ENCODE results near the gene GPX5.

GPX5 gene

DNA sequence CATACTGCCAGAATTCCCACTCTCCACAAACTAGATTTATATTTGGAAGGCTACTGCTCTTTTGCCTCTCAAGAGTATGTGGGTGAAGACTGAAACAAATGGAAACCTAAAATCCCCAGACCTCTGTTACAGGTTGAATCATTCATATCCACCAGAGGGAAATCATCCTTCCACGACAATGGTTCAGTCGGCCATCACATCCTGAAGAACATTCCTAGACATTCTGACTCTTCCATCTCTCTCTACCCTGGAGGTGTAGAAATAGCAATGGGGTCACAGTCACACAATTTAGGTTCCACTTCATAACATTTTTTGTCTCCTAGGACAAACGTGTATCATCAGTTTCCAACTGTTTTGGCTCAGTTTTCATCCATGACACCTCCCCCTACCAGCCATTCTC is 8.6 kb downstream of the GPX5 start:
- ATAC-seq (ENCODE audit: low read depth) (no peak), DNase-seq (ENCODE audit: low spot score) (no peak)
- H3K27ac ChIP-seq (ENCODE audit: poor library complexity, severe bottlenecking), result no peak overlapping the region
- TF ChIP-seq, protein P1, sequence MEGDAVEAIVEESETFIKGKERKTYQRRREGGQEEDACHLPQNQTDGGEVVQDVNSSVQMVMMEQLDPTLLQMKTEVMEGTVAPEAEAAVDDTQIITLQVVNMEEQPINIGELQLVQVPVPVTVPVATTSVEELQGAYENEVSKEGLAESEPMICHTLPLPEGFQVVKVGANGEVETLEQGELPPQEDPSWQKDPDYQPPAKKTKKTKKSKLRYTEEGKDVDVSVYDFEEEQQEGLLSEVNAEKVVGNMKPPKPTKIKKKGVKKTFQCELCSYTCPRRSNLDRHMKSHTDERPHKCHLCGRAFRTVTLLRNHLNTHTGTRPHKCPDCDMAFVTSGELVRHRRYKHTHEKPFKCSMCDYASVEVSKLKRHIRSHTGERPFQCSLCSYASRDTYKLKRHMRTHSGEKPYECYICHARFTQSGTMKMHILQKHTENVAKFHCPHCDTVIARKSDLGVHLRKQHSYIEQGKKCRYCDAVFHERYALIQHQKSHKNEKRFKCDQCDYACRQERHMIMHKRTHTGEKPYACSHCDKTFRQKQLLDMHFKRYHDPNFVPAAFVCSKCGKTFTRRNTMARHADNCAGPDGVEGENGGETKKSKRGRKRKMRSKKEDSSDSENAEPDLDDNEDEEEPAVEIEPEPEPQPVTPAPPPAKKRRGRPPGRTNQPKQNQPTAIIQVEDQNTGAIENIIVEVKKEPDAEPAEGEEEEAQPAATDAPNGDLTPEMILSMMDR (IDR thresholded peaks at IDR 0.05; ENCODE audit: poor library complexity, severe bottlenecking), result no peak
- H3K4me1 ChIP-seq (ENCODE audit: insufficient read depth, poor library complexity, severe bottlenecking), result no peaks in the 10 kb centered on the region
- no peaks in the 10 kb centered on the region for H3K36me3 ChIP-seq (ENCODE audit: low read depth)
- H3K4me3 ChIP-seq (ENCODE audit: severe bottlenecking), result no peak overlapping the region
- peaks cover 3% of the 10 kb centered on the region for H3K27me3 ChIP-seq (ENCODE audit: insufficient read depth, poor library complexity, severe bottlenecking)
- no peaks in the 10 kb centered on the region for H3K9me3 ChIP-seq (ENCODE audit: severe bottlenecking)

DNA sequence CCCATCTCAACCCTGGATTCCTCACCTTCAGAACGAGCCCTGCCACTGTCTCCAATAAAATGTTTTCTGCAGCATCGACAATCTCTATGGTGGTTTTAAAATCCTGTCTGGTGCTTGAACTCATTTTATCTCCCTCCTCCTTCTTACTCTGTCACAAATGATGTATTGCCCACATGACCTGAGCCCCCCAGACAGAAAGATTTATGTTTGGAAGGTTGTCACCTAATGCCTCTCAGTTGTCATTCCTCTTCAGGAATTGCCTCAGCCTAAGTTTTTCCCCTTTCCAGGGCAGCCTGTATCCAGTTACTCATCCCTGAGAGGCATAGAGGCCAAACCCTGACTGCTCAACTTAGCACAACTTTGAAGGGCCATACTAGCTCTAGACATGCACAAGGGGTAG is 9.2 kb downstream of the GPX5 start:
- H3K36me3 ChIP-seq (ENCODE audit: low read depth), result no peaks in the 10 kb centered on the region
- no peak for DNase-seq (ENCODE audit: low spot score)
- no peaks in the 10 kb centered on the region for H3K4me1 ChIP-seq (ENCODE audit: insufficient read depth, poor library complexity, severe bottlenecking)
- TF ChIP-seq, protein P1 (IDR thresholded peaks at IDR 0.05; ENCODE audit: poor library complexity, severe bottlenecking), result no peak
- no peak overlapping the region for H3K4me3 ChIP-seq (ENCODE audit: severe bottlenecking)
- no peak overlapping the region for H3K27ac ChIP-seq (ENCODE audit: poor library complexity, severe bottlenecking)
- ATAC-seq (ENCODE audit: low read depth), result no peak
- peaks cover 3% of the 10 kb centered on the region for H3K27me3 ChIP-seq (ENCODE audit: insufficient read depth, poor library complexity, severe bottlenecking)
- no peaks in the 10 kb centered on the region for H3K9me3 ChIP-seq (ENCODE audit: severe bottlenecking)

DNA sequence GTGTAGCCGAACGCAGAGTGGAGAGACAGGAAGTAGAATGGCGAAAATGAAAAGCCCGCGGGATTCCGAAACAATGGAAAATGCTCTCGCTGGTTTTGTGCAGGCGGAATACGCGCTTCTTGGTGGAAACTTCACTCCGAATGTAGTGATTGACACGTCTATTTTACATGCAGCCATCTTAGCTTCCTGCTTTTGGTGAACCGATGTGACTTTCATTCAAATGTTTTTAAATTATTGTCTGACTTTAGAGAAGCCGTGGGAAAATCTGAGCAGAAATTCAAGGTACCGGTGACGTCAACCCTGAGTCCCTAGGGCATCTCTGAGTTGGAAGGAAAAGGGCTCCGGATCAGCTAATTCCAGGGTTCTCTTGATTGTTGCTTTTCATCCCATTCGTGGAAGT is 11.4 kb downstream of the GPX5 start:
- DNase-seq (ENCODE audit: low spot score) (no peak), ATAC-seq (ENCODE audit: low read depth) (0 out of 3 replicates have a peak, but pooled peaks have one; percentile 21)
- Histone ChIP-seq H3K4me3 (ENCODE audit: severe bottlenecking) (peak overlapping the region; percentile 24), H3K9me3 (ENCODE audit: severe bottlenecking) (no peaks in the 10 kb centered on the region), H3K27me3 (ENCODE audit: insufficient read depth, poor library complexity, severe bottlenecking) (no peaks in the 10 kb centered on the region), H3K27ac (ENCODE audit: poor library complexity, severe bottlenecking) (no peak overlapping the region), H3K36me3 (ENCODE audit: low read depth) (no peaks in the 10 kb centered on the region), H3K4me1 (ENCODE audit: insufficient read depth, poor library complexity, severe bottlenecking) (no peaks in the 10 kb centered on the region)
- TF ChIP-seq, protein P1 (IDR thresholded peaks at IDR 0.05; ENCODE audit: poor library complexity, severe bottlenecking), result no peak

DNA sequence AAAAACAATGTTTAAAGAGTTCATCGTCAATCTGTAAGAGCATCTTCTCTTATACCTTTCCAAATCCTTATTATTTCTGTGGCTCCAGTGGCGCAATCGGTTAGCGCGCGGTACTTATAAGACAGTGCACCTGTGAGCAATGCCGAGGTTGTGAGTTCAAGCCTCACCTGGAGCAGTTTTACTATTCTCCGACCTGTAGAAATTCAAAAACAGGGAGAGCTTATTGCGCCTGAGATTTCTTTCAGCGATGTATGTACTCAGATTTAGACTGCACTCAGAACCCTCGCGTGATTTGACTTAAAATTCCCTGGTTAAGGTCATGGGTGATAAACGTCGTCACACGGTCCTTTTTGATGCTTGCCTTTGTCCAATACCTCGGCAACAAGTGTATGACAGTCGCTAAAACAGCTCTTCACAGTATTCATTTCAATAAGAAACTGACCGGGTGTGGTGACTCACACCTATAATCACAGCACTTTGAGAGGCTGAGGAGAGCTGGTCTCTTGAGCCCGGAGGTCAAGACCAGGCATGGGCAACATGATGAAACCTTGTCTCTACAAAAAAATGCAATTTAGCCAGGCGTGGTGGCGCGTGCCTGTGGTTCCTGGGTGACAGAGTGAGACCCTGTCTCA is 11.9 kb downstream of the GPX5 start:
- ATAC-seq (ENCODE audit: low read depth) (peak; percentile 49; the same call in 2 of the 3 replicates), DNase-seq (ENCODE audit: low spot score) (no peak)
- H3K4me3 ChIP-seq (ENCODE audit: severe bottlenecking), result peak overlapping the region; percentile 24
- no peaks in the 10 kb centered on the region for H3K36me3 ChIP-seq (ENCODE audit: low read depth)
- no peak overlapping the region for H3K27ac ChIP-seq (ENCODE audit: poor library complexity, severe bottlenecking)
- no peaks in the 10 kb centered on the region for H3K9me3 ChIP-seq (ENCODE audit: severe bottlenecking)
- TF ChIP-seq, protein P1 (IDR thresholded peaks at IDR 0.05; ENCODE audit: poor library complexity, severe bottlenecking), result no peak
- no peaks in the 10 kb centered on the region for H3K4me1 ChIP-seq (ENCODE audit: insufficient read depth, poor library complexity, severe bottlenecking)
- H3K27me3 ChIP-seq (ENCODE audit: insufficient read depth, poor library complexity, severe bottlenecking), result no peaks in the 10 kb centered on the region

DNA sequence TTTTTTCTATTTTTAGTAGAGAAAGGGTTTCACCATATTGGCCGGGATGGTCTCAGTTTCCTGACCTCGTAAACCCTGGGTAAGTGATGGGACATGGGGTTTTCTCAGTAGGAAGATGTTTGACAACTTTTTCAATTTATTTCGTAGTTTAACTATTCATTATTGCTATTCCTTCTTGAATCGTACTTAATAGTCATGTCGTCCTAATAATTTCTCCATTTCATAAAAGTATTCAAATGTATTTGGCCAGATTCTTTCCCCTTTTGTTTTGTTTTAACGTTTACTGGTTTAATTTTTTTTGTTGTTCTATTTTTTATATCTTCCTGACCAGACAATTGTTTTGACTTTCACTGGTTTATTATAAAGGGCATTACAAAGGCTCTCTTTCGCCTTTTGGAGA is 16.3 kb downstream of the GPX5 start:
- Histone ChIP-seq H3K27me3 (ENCODE audit: insufficient read depth, poor library complexity, severe bottlenecking) (peaks cover 14% of the 10 kb centered on the region), H3K4me1 (ENCODE audit: insufficient read depth, poor library complexity, severe bottlenecking) (no peaks in the 10 kb centered on the region), H3K36me3 (ENCODE audit: low read depth) (no peaks in the 10 kb centered on the region), H3K9me3 (ENCODE audit: severe bottlenecking) (no peaks in the 10 kb centered on the region), H3K27ac (ENCODE audit: poor library complexity, severe bottlenecking) (peak overlapping the region; percentile 37), H3K4me3 (ENCODE audit: severe bottlenecking) (peak overlapping the region; percentile 37)
- TF ChIP-seq, protein P1 (IDR thresholded peaks at IDR 0.05; ENCODE audit: poor library complexity, severe bottlenecking), result no peak
- no peak for DNase-seq (ENCODE audit: low spot score)
- ATAC-seq (ENCODE audit: low read depth), result no peak

Data from RWPE2 (cell line).